ENCODE results near the gene IRAK1.

The IRAK1 gene

GRCh38 chrX:154040307-154040756, 20.6 kb upstream of the IRAK1 start:
- peak; percentile 49 for DNase-seq

DNA sequence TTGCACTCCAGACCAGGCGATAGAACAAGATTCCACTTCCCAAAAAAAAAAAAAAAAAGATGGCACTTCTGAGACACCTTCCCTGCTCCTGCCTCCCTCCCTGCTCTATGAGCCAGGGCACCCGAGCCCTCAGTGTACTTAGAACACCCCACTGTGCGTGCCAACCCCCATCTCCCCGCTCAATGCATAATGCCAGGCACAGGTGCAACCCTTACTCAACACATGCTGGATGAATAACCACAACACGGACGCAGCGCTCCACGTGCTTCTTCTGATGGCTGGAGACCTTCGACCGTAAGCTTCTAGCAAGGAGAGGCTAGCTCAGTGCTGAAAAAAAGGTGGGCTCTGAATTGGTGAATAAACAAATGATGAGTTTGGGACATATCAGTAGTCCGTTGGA, 19.9 kb upstream of the IRAK1 start:
- DNase-seq, result no peak

- DNase-seq, result no peak
Observed at GRCh38 chrX:154038656-154039055, 19.0 kb upstream of the IRAK1 start.

GRCh38 chrX:154037754-154038153, 18.1 kb upstream of the IRAK1 start:
- no peak for DNase-seq

GRCh38 chrX:154036513-154036912, 16.8 kb upstream of the IRAK1 start:
- no peak for DNase-seq

DNA sequence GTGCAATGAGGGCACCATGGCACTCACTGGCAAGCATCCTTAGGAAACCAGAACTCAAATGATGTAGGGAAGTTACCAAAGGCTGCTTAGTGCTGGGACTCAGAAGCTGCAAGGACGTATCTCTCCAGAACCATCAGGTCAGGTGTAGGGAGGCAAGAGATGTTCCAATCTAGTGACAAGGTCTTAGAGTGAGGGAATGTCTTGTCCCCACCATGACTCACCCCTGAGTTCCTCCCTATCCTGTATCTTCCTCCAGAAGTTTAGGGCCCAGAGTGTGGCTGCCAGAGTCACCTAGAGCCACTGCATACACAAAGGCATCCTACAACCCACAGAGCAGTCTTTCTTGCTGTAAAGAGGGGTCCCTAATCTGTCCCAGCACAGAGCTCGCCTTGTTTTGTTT, 14.1 kb upstream of the IRAK1 start:
- DNase-seq, result no peak

- no peak for DNase-seq
Observed at GRCh38 chrX:154032653-154033052, 13.0 kb upstream of the IRAK1 start.

GRCh38 chrX:154032160-154032559, 12.5 kb upstream of the IRAK1 start:
- DNase-seq, result no peak

- no peak for DNase-seq
Observed at GRCh38 chrX:154030715-154031305, 11.1 kb upstream of the IRAK1 start.

GRCh38 chrX:154030266-154030665, 10.6 kb upstream of the IRAK1 start:
- DNase-seq, result no peak

GRCh38 chrX:154029439-154029838, 9.7 kb upstream of the IRAK1 start:
- no peak for DNase-seq

- DNase-seq, result no peak
Observed at GRCh38 chrX:154028502-154029184, 8.9 kb upstream of the IRAK1 start.

GRCh38 chrX:154027986-154028385, 8.3 kb upstream of the IRAK1 start:
- DNase-seq, result no peak

GRCh38 chrX:154027022-154027402, 7.3 kb upstream of the IRAK1 start:
- DNase-seq, result no peak

GRCh38 chrX:154026136-154027021, 6.7 kb upstream of the IRAK1 start:
- no peak for DNase-seq

GRCh38 chrX:154025230-154025629, 5.5 kb upstream of the IRAK1 start:
- DNase-seq, result no peak

DNA sequence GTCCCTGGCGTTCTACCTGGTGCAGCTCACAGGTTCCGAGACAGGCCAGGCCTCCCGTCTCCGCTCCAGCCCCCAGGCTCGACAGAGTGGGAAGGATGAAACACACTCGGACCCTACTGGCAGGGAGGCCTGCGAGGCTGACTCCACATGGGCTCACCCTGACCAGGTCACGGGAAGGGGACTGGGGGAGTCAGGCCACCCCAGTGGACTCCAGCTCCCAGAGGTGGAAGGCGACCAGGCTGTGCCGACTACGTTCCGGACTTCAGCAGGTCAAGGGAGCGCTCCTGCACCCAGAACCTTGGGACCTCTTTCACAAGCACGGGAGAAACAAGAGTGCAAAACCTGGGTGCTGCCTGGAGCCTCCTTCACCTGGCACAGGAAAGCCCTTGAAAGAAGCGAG, 4.6 kb upstream of the IRAK1 start:
- no peak for DNase-seq

DNA sequence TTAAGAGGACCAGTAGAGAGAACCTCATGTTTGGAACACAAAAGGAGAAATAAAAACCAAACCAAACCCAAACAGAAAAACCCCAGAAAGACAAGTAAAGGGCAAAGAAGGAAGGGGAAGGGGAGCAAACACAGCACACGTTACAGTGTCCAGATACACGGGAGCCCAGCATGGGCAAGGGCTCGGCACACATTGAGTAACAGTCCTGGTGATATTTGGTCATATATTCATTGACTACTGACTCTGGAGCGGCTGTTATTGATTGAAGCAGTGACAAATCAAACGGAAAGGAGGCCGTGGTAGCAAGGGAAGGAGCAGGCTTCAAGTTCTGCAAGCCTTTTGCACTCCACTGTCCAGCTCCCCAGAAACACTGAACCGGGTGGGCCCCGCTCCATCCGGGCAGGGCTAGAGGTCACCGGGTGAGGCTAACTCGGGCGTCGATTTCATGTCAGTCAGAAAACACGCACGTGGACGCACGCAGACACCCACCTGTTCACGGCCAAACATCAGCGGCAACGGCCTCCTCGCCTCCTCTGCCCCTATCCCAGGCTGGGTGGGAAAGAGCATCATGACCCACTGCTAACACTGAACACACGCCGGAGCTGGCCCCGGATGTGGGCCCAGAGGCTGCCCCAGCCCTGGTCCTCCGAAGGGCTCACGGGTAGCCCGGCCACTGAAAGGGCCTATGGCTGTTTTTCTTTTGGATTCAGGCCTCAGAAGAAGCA, 3.7 kb upstream of the IRAK1 start:
- DNase-seq, result no peak

DNA sequence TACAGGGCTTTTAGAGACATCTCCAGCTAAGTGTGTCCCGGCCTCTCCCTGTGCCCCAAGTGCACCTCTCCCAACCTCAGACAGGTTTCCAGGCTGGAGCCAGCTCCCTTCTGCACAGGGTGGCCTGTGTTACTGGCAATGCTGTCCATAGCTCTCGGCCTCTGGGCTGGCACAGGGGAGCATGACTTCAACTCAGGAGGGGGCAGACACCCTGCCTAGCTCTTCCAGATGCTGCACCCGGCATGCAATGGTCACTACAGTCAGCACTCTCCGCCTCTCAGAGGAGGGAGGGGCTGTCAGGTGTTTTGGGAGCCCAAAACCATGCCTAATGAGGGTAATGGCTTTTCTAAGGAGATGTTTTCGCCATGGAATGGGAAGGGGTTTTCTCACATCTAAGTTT, 2.4 kb upstream of the IRAK1 start:
- no peak for DNase-seq

DNA sequence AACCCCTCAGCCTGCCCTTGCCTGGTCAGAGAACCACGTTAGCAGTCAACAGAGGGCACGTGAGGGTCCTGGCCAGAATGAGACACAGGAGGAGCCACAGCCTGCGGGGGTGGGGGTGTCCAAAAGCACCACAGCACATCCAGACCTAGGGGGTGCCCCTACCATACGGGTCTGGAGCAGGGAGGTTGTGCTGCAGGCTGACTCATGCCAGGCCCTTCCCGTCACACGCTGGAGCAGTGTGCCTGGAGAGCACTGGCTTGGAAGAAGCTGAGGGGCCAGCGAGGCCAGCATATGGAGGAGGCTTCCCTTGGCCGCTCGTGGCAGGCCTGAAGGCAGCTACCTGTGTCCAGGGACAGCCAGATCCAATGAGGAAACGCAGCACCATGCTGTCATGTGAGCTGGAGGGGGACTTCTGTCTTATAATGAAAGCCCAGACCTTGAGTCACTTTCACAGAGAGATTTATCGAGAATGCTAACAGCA, 1.5 kb upstream of the IRAK1 start:
- DNase-seq, result no peak

- DNase-seq, result no peak
Observed at GRCh38 chrX:154020536-154021115, 924 bp upstream of the IRAK1 start.

GRCh38 chrX:154019061-154019621, 561 bp downstream of the IRAK1 start:
- no peak for DNase-seq

Measured in SIG-M5 (cell line).